AG04450 (cell line): ENCODE measurements around the gene MS4A15. TPM values are rescaled to one million over a fixed set of nuclear protein-coding genes. Genes with fewer than 3 reads are reported as not detected.

Experiments used
- CTCF ChIA-PET: fragments of 300-600, 350-600 bp; formaldehyde crosslinking; extraction: SDS; loops from one replicate; lab custom pipeline; 2022; ENCODE audit warnings: antibody characterized with exemption, inconsistent platforms; lab: Charles Lee
- POLR2A ChIA-PET: fragments of 350-600 bp; formaldehyde crosslinking; extraction: SDS; loops from one replicate; lab custom pipeline; 2021; ENCODE audit warnings: antibody characterized with exemption, inconsistent platforms; lab: Yijun Ruan, JAX
- DNase-seq: peaks from one replicate; pipeline ENCODE4 v3.0.0-alpha.2; 2011; ENCODE audit warnings: low read depth, low spot score
- H3K27ac ChIP-seq: one replicate; pipeline ENCODE4 v1.5.1; 2012; ENCODE audit warnings: low read depth, low read length, control low read depth
- H3K27me3 ChIP-seq: one replicate; pipeline ENCODE4 v1.6.0; 2012; ENCODE audit warnings: low read length; ENCODE audit not compliant: control insufficient read depth, insufficient read depth
- H3K4me3 ChIP-seq: 2 replicates; pipeline ENCODE4 v1.5.1; 2011; ENCODE audit warnings: mild to moderate bottlenecking, low read depth, low read length, control low read depth
- H3K9me3 ChIP-seq: 2 replicates; pipeline ENCODE4 v1.5.1; 2012; ENCODE audit warnings: low read length; ENCODE audit not compliant: control insufficient read depth, insufficient read depth
- CTCF ChIP-seq: IDR thresholded peaks from 2 replicates; pipeline ENCODE4 v1.5.1; 2011; ENCODE audit warnings: low read depth, low read length, control low read depth, inconsistent platforms
- polyA plus RNA-seq: library from polyadenylated mRNA; depleted of rRNA; stranded (reverse); fragments of >200 nt; gene quantifications from 2 replicates; pipeline ENCODE4 v1.2.3, GENCODE V29; 2011

Gene MS4A15
- polyA plus RNA-seq, 1 experiment: not detected

GRCh38 chr11:60775420-60775961 lies 18.8 kb downstream of the MS4A15 start:
- peak; percentile 81 for DNase-seq
- TF ChIP-seq CTCF: peak; percentile 91
- ChIA-PET POLR2A (interaction anchor here (1.0 kb wide), 1 partner anchor 11 kb away, joined by 6 read pairs; no protein-coding TSS in a partner anchor), CTCF (interaction anchor here (0.5 to 6.8 kb wide), 25 partner anchors 9 to 412 kb away, joined by 3 to 65 read pairs (median 5); partner anchors contain the start of genes MS4A10 and MS4A15)
- H3K27ac ChIP-seq: no peak overlapping the region
- H3K9me3 ChIP-seq: no peaks in the 10 kb centered on the region
- H3K27me3 ChIP-seq: peaks cover 3% of the 10 kb centered on the region
- no peak overlapping the region for H3K4me3 ChIP-seq

GRCh38 chr11:60776167-60776566 lies 19.5 kb downstream of the MS4A15 start:
- H3K27ac ChIP-seq: no peak overlapping the region
- POLR2A ChIA-PET: interaction anchor here (1.0 kb wide), 1 partner anchor 11 kb away, joined by 6 read pairs; no protein-coding TSS in a partner anchor
- TF ChIP-seq CTCF: no peak
- CTCF ChIA-PET: interaction anchor here (0.6 to 6.8 kb wide), 14 partner anchors 9 to 1704 kb away, joined by 3 to 65 read pairs (median 5); partner anchors contain the start of gene MS4A10
- DNase-seq: no peak
- peaks cover 3% of the 10 kb centered on the region for H3K27me3 ChIP-seq
- no peaks in the 10 kb centered on the region for H3K9me3 ChIP-seq
- no peak overlapping the region for H3K4me3 ChIP-seq

GRCh38 chr11:60777106-60777505 lies 20.4 kb downstream of the MS4A15 start:
- H3K9me3 ChIP-seq: no peaks in the 10 kb centered on the region
- H3K27ac ChIP-seq: no peak overlapping the region
- no peak overlapping the region for H3K4me3 ChIP-seq
- H3K27me3 ChIP-seq: peaks cover 6% of the 10 kb centered on the region
- CTCF ChIA-PET: interaction anchor here (0.6 to 6.8 kb wide), 9 partner anchors 8 to 1240 kb away, joined by 3 to 65 read pairs (median 11); partner anchors contain the start of gene MS4A10
- no peak for DNase-seq
- POLR2A ChIA-PET: interaction anchor here (0.9 kb wide), 1 partner anchor 129 kb away, joined by 3 read pairs; the partner anchor contains the start of gene PRPF19
- no peak for TF ChIP-seq CTCF

- Histone ChIP-seq H3K4me3 (no peak overlapping the region), H3K9me3 (no peaks in the 10 kb centered on the region), H3K27ac (no peak overlapping the region), H3K27me3 (peaks cover 9% of the 10 kb centered on the region)
- no peak for TF ChIP-seq CTCF
- ChIA-PET POLR2A (interaction anchor here (0.9 kb wide), 1 partner anchor 129 kb away, joined by 3 read pairs; the partner anchor contains the start of gene PRPF19), CTCF (interaction anchor here (0.6 to 6.8 kb wide), 8 partner anchors 8 to 1240 kb away, joined by 3 to 65 read pairs (median 20); partner anchors contain the start of gene MS4A10)
- DNase-seq: no peak
Measured at GRCh38 chr11:60777572-60777971, 20.9 kb downstream of the MS4A15 start.

- DNase-seq: no peak
- Histone ChIP-seq H3K9me3 (no peaks in the 10 kb centered on the region), H3K27ac (no peak overlapping the region), H3K4me3 (no peak overlapping the region), H3K27me3 (peaks cover 6% of the 10 kb centered on the region)
- ChIA-PET POLR2A (no interaction called here), CTCF (interaction anchor here (1.2 to 6.8 kb wide), 3 partner anchors 107 to 407 kb away, joined by 3 to 65 read pairs (median 64); no protein-coding TSS in a partner anchor)
- no peak for TF ChIP-seq CTCF
Measured at GRCh38 chr11:60780065-60780464, 23.4 kb downstream of the MS4A15 start.
